ENCODE data around the gene UGT1A8.

Gene UGT1A8

GRCh38 chr2:233768076-233768475 lies 150.6 kb downstream of the UGT1A8 start:
- DNase-seq (ENCODE audit: low read depth) = no peak

GRCh38 chr2:233769260-233769659 lies 151.8 kb downstream of the UGT1A8 start:
- no peak for DNase-seq (ENCODE audit: low read depth)

DNA sequence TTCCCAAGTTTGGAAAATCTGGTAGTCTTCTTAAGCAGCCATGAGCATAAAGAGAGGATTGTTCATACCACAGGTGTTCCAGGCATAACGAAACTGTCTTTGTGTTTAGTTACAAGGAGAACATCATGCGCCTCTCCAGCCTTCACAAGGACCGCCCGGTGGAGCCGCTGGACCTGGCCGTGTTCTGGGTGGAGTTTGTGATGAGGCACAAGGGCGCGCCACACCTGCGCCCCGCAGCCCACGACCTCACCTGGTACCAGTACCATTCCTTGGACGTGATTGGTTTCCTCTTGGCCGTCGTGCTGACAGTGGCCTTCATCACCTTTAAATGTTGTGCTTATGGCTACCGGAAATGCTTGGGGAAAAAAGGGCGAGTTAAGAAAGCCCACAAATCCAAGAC lies 154.7 kb downstream of the UGT1A8 start:
- no peak for DNase-seq (ENCODE audit: low read depth)

- no peak for DNase-seq (ENCODE audit: low read depth)
Observed at GRCh38 chr2:233772583-233772982, 155.2 kb downstream of the UGT1A8 start.

- DNase-seq (ENCODE audit: low read depth) = no peak
Observed at GRCh38 chr2:233773854-233774253, 156.4 kb downstream of the UGT1A8 start.

DNA sequence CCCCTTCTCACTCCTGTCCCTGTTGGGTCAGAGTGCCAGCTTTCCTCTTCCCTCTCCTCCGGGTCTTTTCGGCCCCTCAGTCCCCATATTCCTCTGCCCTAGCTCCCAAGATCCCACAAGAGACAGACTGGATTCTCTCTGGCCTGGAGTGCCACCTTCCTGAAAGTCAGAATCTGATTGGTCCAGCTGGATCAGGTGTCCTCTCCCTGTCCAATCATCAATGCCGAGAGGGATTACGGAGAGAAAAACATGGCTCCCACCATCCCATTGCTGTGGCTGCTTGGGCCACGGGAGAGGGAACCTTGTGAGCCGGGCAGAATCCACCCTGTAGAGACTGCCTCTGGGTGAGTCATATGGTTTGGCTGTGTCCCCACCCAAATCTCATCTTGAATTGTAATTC lies 158.0 kb downstream of the UGT1A8 start:
- no peak for DNase-seq (ENCODE audit: low read depth)

GRCh38 chr2:233778030-233778429 lies 160.6 kb downstream of the UGT1A8 start, which contains the start of gene MROH2A:
Gene MROH2A (plus strand): TSS chr2:233778330. CDS start chr2:233779359, 1,029 bp downstream.
- DNase-seq (ENCODE audit: low read depth) = no peak

- DNase-seq (ENCODE audit: low read depth) = no peak
Observed at GRCh38 chr2:233779722-233780121, 162.3 kb downstream of the UGT1A8 start.

DNA sequence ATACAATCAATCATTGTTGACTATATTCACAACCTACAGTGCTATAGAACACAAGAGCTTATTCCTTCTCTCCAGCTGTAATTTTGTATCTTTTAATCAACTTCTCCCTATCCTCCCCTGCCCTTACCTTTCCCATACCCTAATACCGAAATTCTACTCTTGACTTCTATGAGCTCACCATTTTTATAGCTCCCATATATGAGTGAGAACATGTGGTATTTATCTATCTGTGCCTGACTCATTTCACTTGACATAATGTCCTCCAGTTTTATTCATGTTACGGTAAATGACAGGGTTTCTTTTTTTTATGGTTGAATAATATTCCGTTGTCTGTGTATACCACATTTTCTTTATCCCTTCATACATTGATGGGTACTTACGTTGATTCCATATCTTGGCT lies 163.3 kb downstream of the UGT1A8 start:
- no peak for DNase-seq (ENCODE audit: low read depth)

- DNase-seq (ENCODE audit: low read depth) = no peak
Observed at GRCh38 chr2:233789554-233789953, 172.1 kb downstream of the UGT1A8 start.

DNA sequence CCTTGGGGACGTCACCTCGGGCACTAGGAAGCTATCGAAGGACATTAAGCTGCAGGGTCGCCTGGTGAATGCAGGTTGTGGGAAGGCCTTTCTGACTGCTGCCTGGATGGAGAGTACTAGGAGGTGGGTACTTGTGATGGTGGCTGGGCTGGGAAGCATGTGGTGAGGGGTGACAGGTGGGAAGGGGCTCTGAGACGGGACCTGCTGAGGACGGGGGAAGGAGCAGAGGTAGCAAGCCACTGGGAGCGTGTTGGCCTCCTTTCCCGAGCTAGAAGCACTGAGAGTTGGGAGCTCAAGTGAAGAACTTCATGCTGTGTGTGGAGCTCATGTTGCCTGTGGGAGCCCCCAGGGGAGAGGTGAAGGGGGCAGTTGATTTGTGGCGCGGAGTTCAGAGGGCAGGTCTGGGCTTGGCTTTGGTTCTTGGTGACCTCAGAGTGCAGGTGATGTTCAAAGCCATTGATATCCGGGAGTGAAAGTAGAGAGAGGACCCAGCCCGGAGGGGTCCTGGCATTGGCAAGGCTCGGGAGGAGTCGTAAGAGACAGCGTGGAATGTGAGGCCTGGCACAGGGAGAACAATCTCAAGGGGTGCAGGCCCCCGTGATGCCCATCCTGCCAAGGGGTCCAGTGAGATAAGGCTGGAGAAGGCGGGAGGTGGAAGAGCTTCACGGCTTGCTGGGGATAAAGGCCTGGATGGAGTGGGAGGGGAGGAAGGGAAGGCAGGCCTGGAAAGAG lies 173.9 kb downstream of the UGT1A8 start:
- DNase-seq (ENCODE audit: low read depth) = no peak

GRCh38 chr2:233791883-233792329 lies 174.5 kb downstream of the UGT1A8 start:
- DNase-seq (ENCODE audit: low read depth) = no peak

- DNase-seq (ENCODE audit: low read depth) = no peak
Observed at GRCh38 chr2:233792720-233793119, 175.3 kb downstream of the UGT1A8 start.

DNA sequence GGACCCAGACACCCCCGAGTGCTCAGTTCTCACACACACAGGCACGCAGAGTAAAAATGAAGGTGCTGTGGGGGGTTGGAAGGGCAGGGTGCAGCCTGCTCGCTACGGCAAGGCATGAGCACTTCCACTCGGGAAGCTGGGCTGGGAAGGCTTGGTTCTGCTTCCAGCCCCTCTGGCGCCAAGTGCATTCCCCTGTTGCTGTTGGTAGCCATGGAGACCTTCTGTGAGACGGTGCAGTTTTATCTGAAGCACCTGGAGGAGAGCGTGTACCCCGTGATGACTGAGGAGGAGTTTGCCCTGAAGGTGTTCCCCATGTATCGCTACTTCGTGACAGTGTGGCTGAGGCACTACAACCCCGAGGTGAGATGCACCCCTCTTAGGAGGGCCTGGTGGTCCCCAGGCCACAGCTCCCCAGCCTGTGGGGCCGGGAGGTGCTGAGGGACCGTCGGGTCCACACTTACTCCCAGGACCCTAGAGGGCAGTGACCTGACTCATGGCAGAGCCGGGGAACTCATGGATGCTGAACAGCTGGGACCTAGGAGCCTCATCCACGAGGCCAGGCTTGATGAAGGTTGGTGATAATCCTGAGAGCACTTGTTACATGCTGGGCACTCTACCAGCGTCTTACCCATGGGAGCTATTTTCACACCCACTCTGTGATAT lies 176.2 kb downstream of the UGT1A8 start:
- no peak for DNase-seq (ENCODE audit: low read depth)

DNA sequence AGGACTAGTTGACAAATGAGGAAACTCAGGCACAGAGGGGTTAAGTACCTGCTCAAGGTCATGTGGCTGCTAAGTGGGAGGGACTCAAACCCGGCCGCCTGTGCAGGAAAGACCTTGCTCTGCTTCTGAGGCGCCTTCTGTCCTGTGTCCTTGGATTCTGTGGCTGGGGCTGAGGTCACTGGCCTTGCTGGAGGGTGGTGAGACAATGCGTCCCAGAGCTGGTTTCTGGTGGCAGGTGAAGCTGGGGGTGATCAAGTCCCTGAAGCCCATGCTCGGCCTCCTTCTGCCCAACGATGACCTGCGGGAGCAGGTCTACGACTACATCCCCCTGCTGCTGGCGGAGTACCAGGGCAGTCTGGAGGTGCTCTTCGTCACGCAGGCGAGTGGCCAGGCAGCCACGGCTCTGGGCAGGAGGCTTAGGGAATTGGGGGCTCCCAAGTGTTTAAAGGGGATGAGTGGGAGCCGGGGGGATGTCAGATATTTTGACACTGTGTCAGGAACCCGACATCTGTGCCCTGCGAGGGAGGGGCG lies 176.8 kb downstream of the UGT1A8 start:
- no peak for DNase-seq (ENCODE audit: low read depth)

DNA sequence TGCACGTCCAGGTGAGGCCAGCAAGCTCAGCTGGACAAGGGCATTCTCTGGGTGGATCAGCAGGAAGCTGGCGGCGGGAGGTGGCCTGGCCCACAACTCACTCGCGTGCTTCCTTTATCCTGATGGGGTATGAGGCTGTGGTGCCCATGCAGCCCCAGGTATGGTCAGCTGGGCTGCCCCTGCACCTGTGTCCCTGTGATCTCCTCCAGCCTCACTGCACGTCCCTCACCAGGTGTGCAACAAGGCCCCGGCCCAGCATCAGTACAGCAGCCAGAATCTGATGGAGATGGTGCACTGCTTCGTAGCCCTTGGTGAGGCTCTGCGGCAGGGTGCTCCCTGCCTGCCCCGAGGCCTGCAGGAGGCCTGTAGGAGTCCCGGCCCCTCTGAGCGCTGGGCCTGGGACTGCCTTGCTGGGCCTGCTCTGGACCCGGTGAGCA lies 178.3 kb downstream of the UGT1A8 start:
- no peak for DNase-seq (ENCODE audit: low read depth)

- DNase-seq (ENCODE audit: low read depth) = no peak
Observed at GRCh38 chr2:233796254-233796653, 178.8 kb downstream of the UGT1A8 start.

DNA sequence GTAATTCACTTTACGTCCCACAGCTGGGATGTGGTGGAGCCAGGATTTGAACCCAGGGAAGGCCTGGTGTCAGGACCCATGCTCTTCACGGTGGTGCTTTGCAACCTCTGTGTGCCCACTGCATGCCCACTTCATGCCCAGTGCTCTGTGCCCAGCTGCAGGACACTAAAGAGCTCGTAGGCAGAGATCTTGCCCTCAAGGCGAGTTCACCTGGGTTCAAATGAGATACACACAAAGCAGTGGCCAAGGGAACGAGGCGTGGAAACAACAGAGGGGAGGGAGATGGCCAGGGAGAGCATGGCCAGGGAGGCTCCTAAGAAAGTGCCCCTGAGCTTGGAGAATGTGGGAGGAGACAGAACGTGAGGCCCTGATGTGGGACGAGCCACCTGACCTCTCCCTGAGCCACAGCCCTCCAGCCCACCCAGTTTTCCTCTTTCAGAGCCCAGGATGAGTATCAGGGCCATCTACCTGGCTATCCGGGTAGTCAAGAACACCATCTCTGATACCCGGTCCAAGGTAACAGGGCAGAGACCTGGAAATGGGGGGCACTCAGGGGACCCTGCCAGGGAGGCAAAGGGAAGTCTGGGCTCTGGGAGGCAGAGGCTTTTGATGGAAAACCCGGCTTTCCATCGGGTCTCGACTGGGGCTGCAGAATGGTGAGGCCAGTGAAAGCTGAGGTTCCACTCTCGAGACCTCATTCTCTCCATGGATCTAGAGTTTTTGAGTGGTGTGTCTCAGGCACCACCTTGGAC lies 181.1 kb downstream of the UGT1A8 start:
- DNase-seq (ENCODE audit: low read depth) = no peak

DNA sequence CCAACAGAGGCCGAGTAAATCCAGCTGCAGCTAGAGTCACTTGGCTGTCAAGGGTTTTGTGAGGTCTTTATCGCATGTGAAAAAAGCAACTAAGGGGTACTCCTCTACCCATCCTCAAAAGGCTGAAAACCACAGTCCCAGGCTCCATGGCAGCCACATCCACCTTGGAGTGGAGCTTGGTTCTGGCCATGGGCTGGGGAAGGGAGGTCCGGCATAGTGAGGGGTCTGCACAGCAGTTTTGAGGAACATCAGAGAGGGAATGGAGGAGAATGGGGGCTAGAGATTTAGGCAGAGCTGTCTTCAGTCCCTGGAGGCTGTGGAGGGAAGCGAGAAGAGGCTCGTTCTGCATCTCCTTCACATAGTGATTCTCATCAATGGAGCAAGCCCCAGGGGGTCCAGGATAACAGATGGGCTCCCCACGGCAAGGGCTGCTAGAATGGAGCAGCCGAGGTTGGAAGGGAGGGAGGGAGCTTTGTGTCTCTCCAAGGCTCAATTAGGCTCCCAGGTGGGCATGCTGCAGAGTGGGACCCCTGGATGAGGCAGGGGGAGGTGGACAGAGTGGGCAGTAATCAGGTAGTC lies 181.7 kb downstream of the UGT1A8 start:
- DNase-seq (ENCODE audit: low read depth) = no peak

GRCh38 chr2:233799716-233800115 lies 182.3 kb downstream of the UGT1A8 start:
- no peak for DNase-seq (ENCODE audit: low read depth)

GRCh38 chr2:233800208-233800607 lies 182.8 kb downstream of the UGT1A8 start:
- no peak for DNase-seq (ENCODE audit: low read depth)

Measured in amniotic epithelial cell (primary cell).